ENCODE results near the gene OR2AP1. TPM values are rescaled to one million over a fixed set of nuclear protein-coding genes. Genes with fewer than 3 reads are reported as not detected.
"Not testable (repeated sequence)": the region's sequence is repeated elsewhere in the genome, so short reads cannot be mapped to it uniquely, and the experiment has no call there.

OR2AP1 gene
- total and polyA plus RNA-seq, 2 donors (not counting 1 experiment from before 2014, with no cell fraction given): not detected

- no peaks in the 10 kb centered on the region for H4K20me1 ChIP-seq (ENCODE audit: control insufficient read depth, extremely low read depth, insufficient read depth, low read length)
- no peaks in the 10 kb centered on the region for H3K27me3 ChIP-seq (ENCODE audit: control insufficient read depth, insufficient read depth, low read length)
- no peaks in the 10 kb centered on the region for H3K4me1 ChIP-seq (ENCODE audit: control insufficient read depth, extremely low read depth, insufficient read depth, low read length)
- H3K79me2 ChIP-seq (ENCODE audit: control insufficient read depth, insufficient read depth, low read length): no peaks in the 10 kb centered on the region
- H3K4me3 ChIP-seq (replicated peaks in 1 of 4; ENCODE audit: control extremely low read depth in 1 of 4, insufficient read depth in 1 of 4, low read depth in 3 of 4, low read length in 4 of 4): no peak within 1 kb of the TSS
- H2AFZ ChIP-seq (ENCODE audit: low read length): no peak within 1 kb of the TSS
- H3K4me2 ChIP-seq (ENCODE audit: extremely low read depth, insufficient read depth, low read length): no peak within 1 kb of the TSS
- TF ChIP-seq CTCF (conservative IDR thresholded peaks at IDR 0.05 in 1 of 2, IDR thresholded peaks at IDR 0.05 in 1 of 2; ENCODE audit: low read depth in 1 of 2, low read length in 2 of 2): no peak
- TF ChIP-seq EZH2 (IDR thresholded peaks at IDR 0.05; ENCODE audit: low read length, missing control alignments): no peak
- no peaks in the 10 kb centered on the region for H3K36me3 ChIP-seq (ENCODE audit: control insufficient read depth, insufficient read depth, low read length)
- no peak within 1 kb of the TSS for H3K9ac ChIP-seq (ENCODE audit: insufficient read depth, low read length)
- no peak for DNase-seq (ENCODE audit: low read depth in 2 of 2)
- H3K9me3 ChIP-seq (ENCODE audit: control insufficient read depth, insufficient read depth, low read depth, low read length): no peaks in the 10 kb centered on the region
- no peak within 1 kb of the TSS for H3K27ac ChIP-seq (ENCODE audit: insufficient read depth, low read length)
Measured at GRCh38 chr12:55549302-55549701, 23.0 kb upstream of the OR2AP1 start, which contains the start of gene OR6C4. Gene OR6C4, plus strand, starts transcription at chr12:55549602. Its CDS starts 1,625 bp downstream, at chr12:55551227.

GRCh38 chr12:55554296-55554695 lies 18.0 kb upstream of the OR2AP1 start:
- Histone ChIP-seq H3K4me2 (ENCODE audit: extremely low read depth, insufficient read depth, low read length) (no peak overlapping the region), H3K79me2 (ENCODE audit: control insufficient read depth, insufficient read depth, low read length) (no peaks in the 10 kb centered on the region), H3K27ac (ENCODE audit: insufficient read depth, low read length) (no peak overlapping the region), H2AFZ (ENCODE audit: low read length) (no peak overlapping the region), H3K36me3 (ENCODE audit: control insufficient read depth, insufficient read depth, low read length) (no peaks in the 10 kb centered on the region), H3K4me3 (replicated peaks in 1 of 4; ENCODE audit: control extremely low read depth in 1 of 4, insufficient read depth in 1 of 4, low read depth in 3 of 4, low read length in 4 of 4) (no peak overlapping the region), H3K9me3 (ENCODE audit: control insufficient read depth, insufficient read depth, low read depth, low read length) (no peaks in the 10 kb centered on the region), H4K20me1 (ENCODE audit: control insufficient read depth, extremely low read depth, insufficient read depth, low read length) (no peaks in the 10 kb centered on the region), H3K4me1 (ENCODE audit: control insufficient read depth, extremely low read depth, insufficient read depth, low read length) (no peaks in the 10 kb centered on the region), H3K9ac (ENCODE audit: insufficient read depth, low read length) (no peak overlapping the region), H3K27me3 (ENCODE audit: control insufficient read depth, insufficient read depth, low read length) (no peaks in the 10 kb centered on the region)
- DNase-seq (ENCODE audit: low read depth in 2 of 2): no peak
- no peak for TF ChIP-seq CTCF (conservative IDR thresholded peaks at IDR 0.05 in 1 of 2, IDR thresholded peaks at IDR 0.05 in 1 of 2; ENCODE audit: low read depth in 1 of 2, low read length in 2 of 2)
- no peak for TF ChIP-seq EZH2 (IDR thresholded peaks at IDR 0.05; ENCODE audit: low read length, missing control alignments)

- DNase-seq (ENCODE audit: low read depth in 2 of 2); H3K4me1 ChIP-seq (ENCODE audit: control insufficient read depth, extremely low read depth, insufficient read depth, low read length): not testable (repeated sequence)
Measured at GRCh38 chr12:55570060-55570459, 2.2 kb upstream of the OR2AP1 start.

GRCh38 chr12:55570689-55571088 lies 1.6 kb upstream of the OR2AP1 start:
- H3K27me3 ChIP-seq (ENCODE audit: control insufficient read depth, insufficient read depth, low read length); H3K4me3 ChIP-seq (replicated peaks in 1 of 4; ENCODE audit: control extremely low read depth in 1 of 4, insufficient read depth in 1 of 4, low read depth in 3 of 4, low read length in 4 of 4); H2AFZ ChIP-seq (ENCODE audit: low read length); H3K9ac ChIP-seq (ENCODE audit: insufficient read depth, low read length); H3K4me2 ChIP-seq (ENCODE audit: extremely low read depth, insufficient read depth, low read length); H3K36me3 ChIP-seq (ENCODE audit: control insufficient read depth, insufficient read depth, low read length); H3K9me3 ChIP-seq (ENCODE audit: control insufficient read depth, insufficient read depth, low read depth, low read length); H3K79me2 ChIP-seq (ENCODE audit: control insufficient read depth, insufficient read depth, low read length); H4K20me1 ChIP-seq (ENCODE audit: control insufficient read depth, extremely low read depth, insufficient read depth, low read length); DNase-seq (ENCODE audit: low read depth in 2 of 2); H3K4me1 ChIP-seq (ENCODE audit: control insufficient read depth, extremely low read depth, insufficient read depth, low read length); H3K27ac ChIP-seq (ENCODE audit: insufficient read depth, low read length): not testable (repeated sequence)

More at GRCh38 chr12:55570060-55570459, 2.2 kb upstream of the OR2AP1 start:
- H4K20me1 ChIP-seq (ENCODE audit: control insufficient read depth, extremely low read depth, insufficient read depth, low read length); H3K4me2 ChIP-seq (ENCODE audit: extremely low read depth, insufficient read depth, low read length); H3K27ac ChIP-seq (ENCODE audit: insufficient read depth, low read length); H3K36me3 ChIP-seq (ENCODE audit: control insufficient read depth, insufficient read depth, low read length); H3K27me3 ChIP-seq (ENCODE audit: control insufficient read depth, insufficient read depth, low read length); H3K4me3 ChIP-seq (replicated peaks in 1 of 4; ENCODE audit: control extremely low read depth in 1 of 4, insufficient read depth in 1 of 4, low read depth in 3 of 4, low read length in 4 of 4); H3K9me3 ChIP-seq (ENCODE audit: control insufficient read depth, insufficient read depth, low read depth, low read length); H2AFZ ChIP-seq (ENCODE audit: low read length); H3K79me2 ChIP-seq (ENCODE audit: control insufficient read depth, insufficient read depth, low read length); H3K9ac ChIP-seq (ENCODE audit: insufficient read depth, low read length): not testable (repeated sequence)
